HCT116 (cell line): ENCODE results near the gene ADAM10. TPM values are rescaled to one million over a fixed set of nuclear protein-coding genes. Genes with fewer than 3 reads are reported as not detected.

Experiments used
- ATAC-seq: fragments of 200-7000 bp; cut with Tn5 transposase; 2 replicates; pipeline ENCODE4 v1.9.1; 2020; ENCODE audit warnings: mild to moderate bottlenecking, moderate library complexity
- BruUV-seq: library from RNA; stranded (reverse); fragments of 400-500 nt; replicated peaks from 2 replicates; lab custom pipeline; 2021; lab: Mats Ljungman, UMichigan
- CTCF ChIA-PET: fragments of 300-600 bp; sonication (Branson Sonifier 250); formaldehyde crosslinking; loops from one replicate; lab custom pipeline; 2021; ENCODE audit warnings: antibody characterized with exemption; lab: Charles Lee
- POLR2A ChIA-PET: fragments of 300-600, 350-600 bp; sonication (Branson Sonifier 250); formaldehyde crosslinking; loops from one replicate; lab custom pipeline; 2021; ENCODE audit warnings: antibody characterized with exemption; lab: Charles Lee
- RAD21 ChIA-PET, 2 experiments: fragments of 300-600 bp; sonication (Branson Sonifier 250); formaldehyde crosslinking; loops; one replicate each; lab custom pipeline; 2023; ENCODE audit warnings: low total read pairs in 2 of 2; ENCODE audit not compliant: uncharacterized antibody in 2 of 2, unreplicated experiment in 2 of 2, low non-redundant PET in 1 of 2; lab: Charles Lee
- DNase-seq: peaks from one replicate; pipeline ENCODE4 v3.0.0-alpha.2; 2010; ENCODE audit warnings: low read depth, low spot score
- H2AFZ ChIP-seq: fragments of 200-600 bp; shearing (Covaris generic), sonication (generic); 2 replicates; pipeline ENCODE4 v1.6.1; 2017; ENCODE audit warnings: low read depth, mixed run types, mixed read lengths, antibody characterized with exemption, low read length; ENCODE audit not compliant: poor library complexity, severe bottlenecking
- H3K27ac ChIP-seq: 2 replicates; pipeline ENCODE4 v1.5.1; 2012; ENCODE audit warnings: low read depth, low read length
- H3K27me3 ChIP-seq: fragments of 200-600 bp; sonication (generic); 2 replicates; pipeline ENCODE4 v1.6.1; 2016; ENCODE audit warnings: mixed run types, low read length, mixed read lengths; ENCODE audit not compliant: insufficient read depth
- H3K36me3 ChIP-seq, 2 experiments: fragments of 200-500 bp in 1 of 2; fragments of 200-600 bp in 1 of 2; sonication (Bioruptor generic) in 1 of 2; sonication (generic) in 1 of 2; 2 replicates each; pipeline versions ENCODE4 v1.5.1 to v1.6.1; 2014 to 2016; ENCODE audit warnings: low read length in 2 of 2, inconsistent platforms in 1 of 2, mixed read lengths in 1 of 2, mixed run types in 1 of 2; ENCODE audit not compliant: insufficient read depth in 2 of 2, control insufficient read depth in 1 of 2
- H3K4me1 ChIP-seq, 2 experiments: fragments of 200-600 bp in 1 of 2; sonication (generic) in 1 of 2; 2 replicates each; pipeline versions ENCODE4 v1.5.1 to v1.6.1; 2012 to 2017; ENCODE audit warnings: low read length in 2 of 2, inconsistent platforms in 1 of 2, mild to moderate bottlenecking in 1 of 2, mixed read lengths in 1 of 2, mixed run types in 1 of 2, moderate library complexity in 1 of 2; ENCODE audit not compliant: insufficient read depth in 2 of 2, control insufficient read depth in 1 of 2
- H3K4me2 ChIP-seq: fragments of 200-600 bp; sonication (generic); 2 replicates; pipeline ENCODE4 v1.6.1; 2017; ENCODE audit warnings: mixed run types, low read length, mixed read lengths
- H3K4me3 ChIP-seq, 2 experiments: fragments of 200-600 bp in 1 of 2; sonication (generic) in 1 of 2; replicated peaks in 1 of 2; 2 replicates each; pipeline ENCODE4 v1.5.1; 2011 to 2016; ENCODE audit warnings: low read length in 2 of 2, control low read depth in 1 of 2, low read depth in 1 of 2, mild to moderate bottlenecking in 1 of 2, mixed read lengths in 1 of 2, mixed run types in 1 of 2
- H3K79me2 ChIP-seq: fragments of 200-600 bp; sonication (generic); 2 replicates; pipeline ENCODE4 v1.6.1; 2017; ENCODE audit warnings: mild to moderate bottlenecking, mixed run types, low read length, moderate library complexity, mixed read lengths; ENCODE audit not compliant: insufficient read depth
- H3K9ac ChIP-seq: fragments of 200-600 bp; sonication (generic); 2 replicates; pipeline ENCODE4 v1.6.1; 2016; ENCODE audit warnings: low read length, mixed read lengths
- H3K9me2 ChIP-seq: fragments of 200-600 bp; sonication (generic), shearing (Covaris generic); 2 replicates; pipeline ENCODE4 v1.6.1; 2017; ENCODE audit warnings: mixed run types, mild to moderate bottlenecking, moderate library complexity; ENCODE audit not compliant: insufficient read depth
- H3K9me3 ChIP-seq, 2 experiments: fragments of 200-500 bp in 1 of 2; fragments of 200-600 bp in 1 of 2; sonication (Bioruptor generic) in 1 of 2; sonication (generic) in 1 of 2; 2 replicates each; pipeline ENCODE4 v1.6.1; 2014 to 2017; ENCODE audit warnings: low read length in 2 of 2, mixed read lengths in 2 of 2, inconsistent platforms in 1 of 2, low read depth in 1 of 2, mild to moderate bottlenecking in 1 of 2, mixed run types in 1 of 2, moderate library complexity in 1 of 2; ENCODE audit not compliant: control insufficient read depth in 1 of 2, insufficient read depth in 1 of 2
- H4K20me1 ChIP-seq: fragments of 200-600 bp; sonication (generic), shearing (Covaris generic); 2 replicates; pipeline ENCODE4 v1.6.1; 2017; ENCODE audit warnings: mixed run types, mild to moderate bottlenecking, moderate library complexity; ENCODE audit not compliant: insufficient read depth
- CBX3 ChIP-seq: IDR thresholded peaks from 2 replicates; pipeline ENCODE4 v1.6.1; 2012; ENCODE audit warnings: low read depth
- CTCF ChIP-seq, 3 experiments: fragments of 200-600 bp in 1 of 3; sonication (generic) in 1 of 3; IDR thresholded peaks in 2 of 3; conservative IDR thresholded peaks in 1 of 3; 2 replicates each; pipeline ENCODE4 v1.5.1; 2012 to 2017; ENCODE audit warnings: low read depth in 2 of 3, low read length in 2 of 3, antibody characterized with exemption in 1 of 3, borderline replicate concordance in 1 of 3, control low read depth in 1 of 3, mild to moderate bottlenecking in 1 of 3, mixed read lengths in 1 of 3, mixed run types in 1 of 3, moderate library complexity in 1 of 3; ENCODE audit not compliant: insufficient read depth in 1 of 3
- POLR2A ChIP-seq: IDR thresholded peaks from 2 replicates; pipeline ENCODE4 v1.7.0; 2011; ENCODE audit warnings: borderline replicate concordance; ENCODE audit not compliant: insufficient read depth, insufficient read length; ENCODE audit errors: extremely low read depth
- RAD21 ChIP-seq: IDR thresholded peaks from 2 replicates; pipeline ENCODE4 v1.6.1; 2012; ENCODE audit warnings: low read depth, mild to moderate bottlenecking
- SIN3A ChIP-seq: IDR thresholded peaks from 2 replicates; pipeline ENCODE4 v1.6.1; 2012; ENCODE audit warnings: low read depth
- SRF ChIP-seq: IDR thresholded peaks from 2 replicates; pipeline ENCODE4 v1.6.1; 2012; ENCODE audit warnings: low read depth
- YY1 ChIP-seq: IDR thresholded peaks from 2 replicates; pipeline ENCODE4 v1.6.1; 2011; ENCODE audit warnings: low read length, low read depth, moderate library complexity, mild to moderate bottlenecking; ENCODE audit not compliant: insufficient replicate concordance; ENCODE audit errors: extremely low read depth
- intact Hi-C: fragments of 100-400 bp; cut with micrococcal nuclease; formaldehyde crosslinking; loops from 2 replicates; pipeline ENCODE4 v1.10.0; 2022
- total RNA-seq: library from RNA; stranded (reverse); gene quantifications from one replicate; pipeline ENCODE4 v1.2.1, GENCODE V29; 2021; ENCODE audit not compliant: unreplicated experiment
- TF ChIP-seq, protein P1 (sequence below): IDR thresholded peaks from 2 replicates; pipeline ENCODE4 v1.6.1; 2012; ENCODE audit warnings: low read depth

ADAM10 gene
- total RNA-seq, 1 experiment from 2014 or later, result 158 TPM

DNA sequence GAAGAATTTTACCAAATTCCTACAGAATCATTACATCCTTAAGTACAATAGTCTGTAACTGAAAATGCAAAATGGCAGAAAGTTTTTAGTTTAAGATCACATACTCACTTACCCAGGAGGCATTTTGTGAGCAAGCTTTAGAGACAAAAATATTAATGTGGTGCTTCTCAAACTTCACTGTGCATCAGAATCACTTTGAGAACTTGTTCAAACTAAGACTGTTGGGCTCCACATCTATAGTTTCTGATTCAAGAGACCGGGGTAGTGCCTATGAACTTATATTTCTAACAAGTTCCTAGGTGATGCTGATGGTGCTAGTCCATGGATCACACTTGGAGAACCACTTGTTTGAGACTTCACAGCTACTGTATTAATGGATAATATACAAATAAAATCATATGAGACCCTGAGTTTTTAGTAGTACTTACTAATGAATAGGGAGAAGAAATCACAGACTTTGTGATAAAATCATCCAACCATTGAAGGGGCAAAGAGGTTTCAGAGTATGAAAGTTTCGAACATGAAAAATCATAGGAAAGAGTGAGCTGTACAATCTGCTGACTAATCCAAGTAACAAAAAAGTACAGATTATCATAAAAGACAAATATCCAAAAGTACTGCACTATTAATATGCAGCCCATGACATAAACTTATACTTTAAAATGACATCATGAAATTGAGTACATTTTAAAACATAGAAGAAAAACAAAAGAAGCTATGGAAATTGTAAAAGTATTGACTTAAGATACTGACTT is 110.3 kb downstream of the ADAM10 start:
- Histone ChIP-seq H3K9me3 (no peaks in the 10 kb centered on the region), H3K27ac (no peak overlapping the region), H3K27me3 (no peaks in the 10 kb centered on the region), H3K79me2 (no peaks in the 10 kb centered on the region; the same call in 1 of the 2 replicates), H2AFZ (no peak overlapping the region), H3K9me2 (no peaks in the 10 kb centered on the region), H3K4me1 (no peaks in the 10 kb centered on the region), H3K36me3 (peaks cover 5 to 7% of the 10 kb centered on the region in 2 experiments; a peak in 3 of 4 replicates), H3K9ac (no peak overlapping the region), H3K4me3 (no peak overlapping the region), H4K20me1 (no peaks in the 10 kb centered on the region), H3K4me2 (no peak overlapping the region)
- ATAC-seq (no peak), DNase-seq (no peak)
- ChIA-PET CTCF (no interaction called here), POLR2A (no interaction called here), RAD21 (no interaction called here)
- TF ChIP-seq, protein P1, sequence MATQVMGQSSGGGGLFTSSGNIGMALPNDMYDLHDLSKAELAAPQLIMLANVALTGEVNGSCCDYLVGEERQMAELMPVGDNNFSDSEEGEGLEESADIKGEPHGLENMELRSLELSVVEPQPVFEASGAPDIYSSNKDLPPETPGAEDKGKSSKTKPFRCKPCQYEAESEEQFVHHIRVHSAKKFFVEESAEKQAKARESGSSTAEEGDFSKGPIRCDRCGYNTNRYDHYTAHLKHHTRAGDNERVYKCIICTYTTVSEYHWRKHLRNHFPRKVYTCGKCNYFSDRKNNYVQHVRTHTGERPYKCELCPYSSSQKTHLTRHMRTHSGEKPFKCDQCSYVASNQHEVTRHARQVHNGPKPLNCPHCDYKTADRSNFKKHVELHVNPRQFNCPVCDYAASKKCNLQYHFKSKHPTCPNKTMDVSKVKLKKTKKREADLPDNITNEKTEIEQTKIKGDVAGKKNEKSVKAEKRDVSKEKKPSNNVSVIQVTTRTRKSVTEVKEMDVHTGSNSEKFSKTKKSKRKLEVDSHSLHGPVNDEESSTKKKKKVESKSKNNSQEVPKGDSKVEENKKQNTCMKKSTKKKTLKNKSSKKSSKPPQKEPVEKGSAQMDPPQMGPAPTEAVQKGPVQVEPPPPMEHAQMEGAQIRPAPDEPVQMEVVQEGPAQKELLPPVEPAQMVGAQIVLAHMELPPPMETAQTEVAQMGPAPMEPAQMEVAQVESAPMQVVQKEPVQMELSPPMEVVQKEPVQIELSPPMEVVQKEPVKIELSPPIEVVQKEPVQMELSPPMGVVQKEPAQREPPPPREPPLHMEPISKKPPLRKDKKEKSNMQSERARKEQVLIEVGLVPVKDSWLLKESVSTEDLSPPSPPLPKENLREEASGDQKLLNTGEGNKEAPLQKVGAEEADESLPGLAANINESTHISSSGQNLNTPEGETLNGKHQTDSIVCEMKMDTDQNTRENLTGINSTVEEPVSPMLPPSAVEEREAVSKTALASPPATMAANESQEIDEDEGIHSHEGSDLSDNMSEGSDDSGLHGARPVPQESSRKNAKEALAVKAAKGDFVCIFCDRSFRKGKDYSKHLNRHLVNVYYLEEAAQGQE, result no peak
- intact Hi-C loops, result no loop called here
- BruUV-seq, result no TSS peak

DNA sequence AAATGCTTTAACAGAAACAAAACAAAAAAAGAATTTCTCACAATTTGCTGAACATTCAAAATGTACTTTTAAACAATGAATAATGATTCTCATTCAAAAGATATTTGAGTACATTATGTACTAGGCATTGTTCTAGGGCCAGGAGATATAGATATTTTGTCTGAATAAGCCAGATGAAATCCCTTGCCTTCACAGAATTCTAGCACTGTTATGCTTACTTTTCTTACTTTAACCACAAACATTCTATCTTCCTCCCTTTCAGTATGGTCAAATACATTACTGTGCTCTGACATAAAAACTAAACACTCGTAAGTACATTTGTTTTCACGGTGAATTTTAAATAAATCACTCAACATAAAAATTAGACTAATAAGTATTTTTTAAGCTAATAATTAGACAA is 116.7 kb downstream of the ADAM10 start:
- Histone ChIP-seq H3K27me3 (no peaks in the 10 kb centered on the region), H2AFZ (no peak overlapping the region), H3K4me1 (no peaks in the 10 kb centered on the region), H3K9me2 (no peaks in the 10 kb centered on the region), H3K79me2 (no peaks in the 10 kb centered on the region; the same call in 1 of the 2 replicates), H3K9ac (no peak overlapping the region), H3K4me2 (no peak overlapping the region), H3K27ac (no peak overlapping the region), H4K20me1 (no peaks in the 10 kb centered on the region), H3K9me3 (no peaks in the 10 kb centered on the region), H3K4me3 (no peak overlapping the region), H3K36me3 (peaks cover 4 to 5% of the 10 kb centered on the region in 2 experiments; a peak in 1 of 4 replicates)
- ChIA-PET POLR2A (no interaction called here), RAD21 (no interaction called here), CTCF (no interaction called here)
- BruUV-seq, result no TSS peak
- no peak for ATAC-seq
- DNase-seq, result no peak
- intact Hi-C loops, result no loop called here
- TF ChIP-seq RAD21 (no peak), YY1 (no peak), CTCF (IDR thresholded peaks at IDR 0.05 in 2 of 3, conservative IDR thresholded peaks at IDR 0.05 in 1 of 3; ENCODE audit: borderline replicate concordance in 1 of 3, insufficient read depth in 1 of 3, low read depth in 2 of 3, low read length in 2 of 3) (no peak), POLR2A (no peak), SIN3A (no peak), SRF (no peak), CBX3 (no peak)
